H9 (cell line): Measurements from ENCODE around the gene TBC1D3K. TPM values are rescaled to one million over a fixed set of nuclear protein-coding genes. Genes with fewer than 3 reads are reported as not detected.
"Not testable (repeated sequence)": the region's sequence is repeated elsewhere in the genome, so short reads cannot be mapped to it uniquely, and the experiment has no call there.

Source experiments
- DNase-seq: peaks from one replicate; pipeline ENCODE4 v3.0.0-alpha.2; 2017
- H2AFZ ChIP-seq: one replicate; pipeline ENCODE4 v1.6.1; 2013; ENCODE audit warnings: mild to moderate bottlenecking, low read length, control low read depth, moderate library complexity
- H2AK5ac ChIP-seq: 2 replicates; pipeline ENCODE4 v1.6.1; 2013; ENCODE audit warnings: low read length, control low read depth, mixed read lengths; ENCODE audit not compliant: insufficient read length
- H2BK120ac ChIP-seq: one replicate; pipeline ENCODE4 v1.6.1; 2013; ENCODE audit warnings: low read depth, mild to moderate bottlenecking, low read length, control low read depth, inconsistent platforms; ENCODE audit not compliant: poor library complexity, severe bottlenecking
- H2BK12ac ChIP-seq: 2 replicates; pipeline ENCODE4 v1.6.1; 2013; ENCODE audit warnings: low read length, control low read depth, mixed read lengths, low read depth; ENCODE audit not compliant: insufficient read length
- H2BK15ac ChIP-seq: 2 replicates; pipeline ENCODE4 v1.6.1; 2013; ENCODE audit warnings: low read depth, low read length, control low read depth
- H2BK20ac ChIP-seq: one replicate; pipeline ENCODE4 v1.6.1; 2013; ENCODE audit warnings: low read depth, mild to moderate bottlenecking, low read length, control low read depth, inconsistent platforms; ENCODE audit not compliant: poor library complexity, severe bottlenecking
- H2BK5ac ChIP-seq: 2 replicates; pipeline ENCODE4 v1.6.1; 2013; ENCODE audit warnings: low read length, control low read depth, mixed read lengths; ENCODE audit not compliant: insufficient read length
- H3K14ac ChIP-seq: 2 replicates; pipeline ENCODE4 v1.6.1; 2013; ENCODE audit warnings: low read length, control low read depth; ENCODE audit not compliant: insufficient read depth
- H3K18ac ChIP-seq: 2 replicates; pipeline ENCODE4 v1.6.1; 2013; ENCODE audit warnings: low read depth, mild to moderate bottlenecking, mixed read lengths, low read length, control low read depth; ENCODE audit not compliant: insufficient read length
- H3K23ac ChIP-seq: 2 replicates; pipeline ENCODE4 v1.6.1; 2013; ENCODE audit warnings: low read length, control low read depth, mixed read lengths, low read depth; ENCODE audit not compliant: insufficient read length
- H3K23me2 ChIP-seq: 2 replicates; pipeline ENCODE4 v1.6.1; 2013; ENCODE audit warnings: low read depth, mild to moderate bottlenecking, mixed read lengths, low read length, control low read depth; ENCODE audit not compliant: insufficient read length, poor library complexity, severe bottlenecking
- H3K27ac ChIP-seq: 2 replicates; pipeline ENCODE4 v1.5.1; 2013; ENCODE audit warnings: low read length, control low read depth, mixed read lengths, low read depth; ENCODE audit not compliant: insufficient read length
- H3K27me3 ChIP-seq: 2 replicates; pipeline ENCODE4 v1.6.1; 2013; ENCODE audit warnings: low read length, control low read depth, inconsistent platforms; ENCODE audit not compliant: insufficient read depth
- H3K4ac ChIP-seq: 2 replicates; pipeline ENCODE4 v1.6.1; 2013; ENCODE audit warnings: low read depth, mild to moderate bottlenecking, control low read depth, inconsistent platforms, low read length, moderate library complexity
- H3K4me1 ChIP-seq: 2 replicates; pipeline ENCODE4 v1.6.1; 2013; ENCODE audit warnings: low read length, control low read depth, inconsistent platforms; ENCODE audit not compliant: insufficient read depth
- H3K4me2 ChIP-seq: 2 replicates; pipeline ENCODE4 v1.6.1; 2013; ENCODE audit warnings: low read length, control low read depth, mixed read lengths; ENCODE audit not compliant: insufficient read length, insufficient read depth
- H3K56ac ChIP-seq: 2 replicates; pipeline ENCODE4 v1.6.1; 2013; ENCODE audit warnings: low read depth, mild to moderate bottlenecking, mixed read lengths, low read length, control low read depth; ENCODE audit not compliant: insufficient read length
- H3K79me1 ChIP-seq: 2 replicates; pipeline ENCODE4 v1.6.1; 2013; ENCODE audit warnings: low read depth, mild to moderate bottlenecking, moderate library complexity, low read length, control low read depth, inconsistent platforms; ENCODE audit not compliant: insufficient read depth, poor library complexity, severe bottlenecking
- H3K79me2 ChIP-seq: 2 replicates; pipeline ENCODE4 v1.6.1; 2013; ENCODE audit warnings: low read length, control low read depth, inconsistent platforms; ENCODE audit not compliant: insufficient read depth
- H3K9ac ChIP-seq: 2 replicates; pipeline ENCODE4 v1.6.1; 2013; ENCODE audit warnings: low read length, control low read depth, mixed read lengths; ENCODE audit not compliant: insufficient read length; ENCODE audit errors: extremely low read depth
- H3K9me3 ChIP-seq: one replicate; pipeline ENCODE4 v1.6.1; 2013; ENCODE audit warnings: low read depth, low read length, inconsistent platforms; ENCODE audit not compliant: control insufficient read depth
- H3T11ph ChIP-seq: one replicate; pipeline ENCODE4 v1.6.1; 2013; ENCODE audit warnings: mild to moderate bottlenecking, low read length, control low read depth, inconsistent platforms
- H4K20me1 ChIP-seq: one replicate; pipeline ENCODE4 v1.6.1; 2013; ENCODE audit not compliant: control insufficient read depth, insufficient read length, insufficient read depth
- H4K5ac ChIP-seq: 2 replicates; pipeline ENCODE4 v1.6.1; 2013; ENCODE audit warnings: low read depth, mild to moderate bottlenecking, mixed read lengths, low read length, control low read depth; ENCODE audit not compliant: insufficient read length
- H4K8ac ChIP-seq: replicated peaks from 2 replicates; pipeline ENCODE4 v1.6.1; 2013; ENCODE audit warnings: low read length, control low read depth, mixed read lengths, low read depth; ENCODE audit not compliant: insufficient read length
- H4K91ac ChIP-seq: 2 replicates; pipeline ENCODE4 v1.6.1; 2013; ENCODE audit warnings: low read depth, mild to moderate bottlenecking, moderate library complexity, mixed read lengths, low read length, control low read depth; ENCODE audit not compliant: insufficient read length
- H3K27ac Mint-ChIP-seq, 3 experiments: 2 replicates in 2 of 3; 3 replicates in 1 of 3; pipeline ENCODE4 v1.8.0; 2020 to 2021; ENCODE audit warnings: mixed read lengths in 3 of 3, mild to moderate bottlenecking in 1 of 3, moderate library complexity in 1 of 3
- H3K27me3 Mint-ChIP-seq: 2 replicates; pipeline ENCODE4 v1.8.0; 2021; ENCODE audit warnings: low read depth, mild to moderate bottlenecking, moderate library complexity, mixed read lengths
- H3K36me3 Mint-ChIP-seq, 3 experiments: 2 replicates in 2 of 3; 3 replicates in 1 of 3; pipeline ENCODE4 v1.8.0; 2020 to 2021; ENCODE audit warnings: low read depth in 3 of 3, mixed read lengths in 3 of 3; ENCODE audit not compliant: insufficient read depth in 1 of 3
- H3K4me1 Mint-ChIP-seq, 2 experiments: 2 replicates each; pipeline ENCODE4 v1.8.0; 2020; ENCODE audit warnings: mixed read lengths in 2 of 2
- H3K4me3 Mint-ChIP-seq, 2 experiments: 2 replicates in 1 of 2; 3 replicates in 1 of 2; pipeline ENCODE4 v1.8.0; 2020 to 2021; ENCODE audit warnings: mild to moderate bottlenecking in 2 of 2, mixed read lengths in 2 of 2, moderate library complexity in 1 of 2
- H3K9me3 Mint-ChIP-seq, 2 experiments: 2 replicates in 1 of 2; 3 replicates in 1 of 2; pipeline ENCODE4 v1.8.0; 2020; ENCODE audit warnings: mild to moderate bottlenecking in 2 of 2, mixed read lengths in 2 of 2, moderate library complexity in 1 of 2
- WGBS: extraction: QIAGEN DNeasy Blood & Tissue Kit; methylation state at CpG from one replicate; pipeline ENCODE4 v1.1.7; 2013; ENCODE audit warnings: missing lambda C conversion rate, low lambda C conversion rate, mixed read lengths; ENCODE audit not compliant: insufficient read length; ENCODE audit errors: extremely low coverage; 5-methylcytosine and 5-hydroxymethylcytosine counted together
- total RNA-seq: library from RNA; stranded (reverse); gene quantifications from 2 replicates; pipeline ENCODE4 v1.2.1, GENCODE V29; 2021
- TF ChIP-seq, protein P1 (sequence below): fragments of 200-600 bp; sonication (generic); conservative IDR thresholded peaks from 3 replicates; pipeline ENCODE4 v1.8.0; 2021; ENCODE audit warnings: antibody characterized with exemption, mild to moderate bottlenecking

TBC1D3K gene
- total RNA-seq, 1 experiment from 2014 or later = not detected

DNA sequence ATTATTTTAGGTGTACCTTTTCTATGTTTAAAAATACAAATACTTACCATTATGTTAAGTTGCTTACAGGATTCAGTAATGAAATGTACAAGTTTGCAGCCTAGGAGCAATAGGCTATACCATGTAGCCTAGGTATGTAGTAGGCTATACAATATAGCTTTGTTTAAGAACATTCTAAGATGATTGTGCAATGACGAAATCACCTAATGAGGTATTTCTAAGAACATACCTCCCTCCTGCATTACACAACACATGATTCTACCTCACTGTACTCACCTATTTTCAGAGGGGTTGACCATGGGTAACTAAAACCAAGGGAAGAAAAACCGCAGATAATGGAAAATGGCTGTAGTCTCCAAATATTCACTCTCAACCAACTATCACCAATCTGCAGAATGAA lies 35.3 kb upstream of the TBC1D3K start:
- H3K56ac ChIP-seq = no peak overlapping the region
- no peak overlapping the region for H3K4ac ChIP-seq
- no peak overlapping the region for H4K5ac ChIP-seq
- no peak overlapping the region for H3K14ac ChIP-seq
- H3K27me3 ChIP-seq = no peaks in the 10 kb centered on the region
- Mint-ChIP-seq H3K9me3 (no peaks in the 10 kb centered on the region), H3K36me3 (no peaks in the 10 kb centered on the region), H3K27ac (no peak overlapping the region), H3K4me3 (no peak overlapping the region), H3K4me1 (peaks cover 7 to 8% of the 10 kb centered on the region in 2 experiments), H3K27me3 (no peaks in the 10 kb centered on the region)
- WGBS = no CpG with 5 or more reads among the region's 2 CpGs
- no peak overlapping the region for H2AFZ ChIP-seq
- no peak overlapping the region for H3K9ac ChIP-seq
- no peak overlapping the region for H2BK5ac ChIP-seq
- no peak overlapping the region for H3K27ac ChIP-seq
- no peaks in the 10 kb centered on the region for H4K20me1 ChIP-seq
- H3K79me2 ChIP-seq = no peaks in the 10 kb centered on the region
- no peak overlapping the region for H2BK120ac ChIP-seq
- no peak overlapping the region for H2BK12ac ChIP-seq
- H3K9me3 ChIP-seq = no peaks in the 10 kb centered on the region
- no peaks in the 10 kb centered on the region for H3K23me2 ChIP-seq
- H2BK15ac ChIP-seq = no peak overlapping the region
- H2AK5ac ChIP-seq = no peak overlapping the region
- H3T11ph ChIP-seq = no peak overlapping the region
- no peak overlapping the region for H4K8ac ChIP-seq
- no peak overlapping the region for H3K23ac ChIP-seq
- no peak overlapping the region for H3K18ac ChIP-seq
- no peaks in the 10 kb centered on the region for H3K79me1 ChIP-seq
- H3K4me1 ChIP-seq = no peaks in the 10 kb centered on the region
- no peak overlapping the region for H4K91ac ChIP-seq
- TF ChIP-seq, protein P1, sequence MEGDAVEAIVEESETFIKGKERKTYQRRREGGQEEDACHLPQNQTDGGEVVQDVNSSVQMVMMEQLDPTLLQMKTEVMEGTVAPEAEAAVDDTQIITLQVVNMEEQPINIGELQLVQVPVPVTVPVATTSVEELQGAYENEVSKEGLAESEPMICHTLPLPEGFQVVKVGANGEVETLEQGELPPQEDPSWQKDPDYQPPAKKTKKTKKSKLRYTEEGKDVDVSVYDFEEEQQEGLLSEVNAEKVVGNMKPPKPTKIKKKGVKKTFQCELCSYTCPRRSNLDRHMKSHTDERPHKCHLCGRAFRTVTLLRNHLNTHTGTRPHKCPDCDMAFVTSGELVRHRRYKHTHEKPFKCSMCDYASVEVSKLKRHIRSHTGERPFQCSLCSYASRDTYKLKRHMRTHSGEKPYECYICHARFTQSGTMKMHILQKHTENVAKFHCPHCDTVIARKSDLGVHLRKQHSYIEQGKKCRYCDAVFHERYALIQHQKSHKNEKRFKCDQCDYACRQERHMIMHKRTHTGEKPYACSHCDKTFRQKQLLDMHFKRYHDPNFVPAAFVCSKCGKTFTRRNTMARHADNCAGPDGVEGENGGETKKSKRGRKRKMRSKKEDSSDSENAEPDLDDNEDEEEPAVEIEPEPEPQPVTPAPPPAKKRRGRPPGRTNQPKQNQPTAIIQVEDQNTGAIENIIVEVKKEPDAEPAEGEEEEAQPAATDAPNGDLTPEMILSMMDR = no peak
- DNase-seq = no peak
- H3K4me2 ChIP-seq = no peak overlapping the region
- H2BK20ac ChIP-seq = no peak overlapping the region

DNA sequence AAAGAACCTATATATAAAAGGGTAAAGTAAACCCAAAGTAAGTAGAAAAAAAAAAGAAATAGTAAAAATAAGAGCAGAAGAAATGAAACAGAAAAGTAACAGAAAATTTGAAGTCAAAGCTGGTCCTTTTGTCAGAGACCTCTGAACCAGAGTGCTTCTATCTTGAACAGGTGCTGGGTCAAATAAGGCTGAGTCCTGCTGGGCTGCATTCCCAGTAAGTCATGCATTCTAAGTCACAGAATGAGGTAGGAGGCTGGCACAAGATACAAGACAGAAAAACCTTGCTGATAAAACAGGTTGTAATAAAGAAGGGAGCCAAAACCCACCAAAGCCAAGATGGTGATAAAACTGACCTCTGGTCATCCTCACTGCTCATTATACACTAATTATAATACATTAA lies 27.3 kb upstream of the TBC1D3K start:
- H3K18ac ChIP-seq, H3K79me1 ChIP-seq, H4K5ac ChIP-seq, H3K9me3 ChIP-seq, H2BK120ac ChIP-seq, H3K4me1 Mint-ChIP-seq, H2BK12ac ChIP-seq, H2BK5ac ChIP-seq, H3K27ac ChIP-seq, H2AFZ ChIP-seq, H3K27me3 ChIP-seq, H2BK15ac ChIP-seq, H2BK20ac ChIP-seq, H3K79me2 ChIP-seq, H3K27ac Mint-ChIP-seq, DNase-seq, H3K4me1 ChIP-seq, H3K4me3 Mint-ChIP-seq, H3K23ac ChIP-seq, H2AK5ac ChIP-seq, H3K27me3 Mint-ChIP-seq, H3K4me2 ChIP-seq, H4K20me1 ChIP-seq, H4K91ac ChIP-seq, H3K9me3 Mint-ChIP-seq, H3K23me2 ChIP-seq, H3K4ac ChIP-seq, H4K8ac ChIP-seq, H3K36me3 Mint-ChIP-seq, H3K14ac ChIP-seq, H3T11ph ChIP-seq, H3K56ac ChIP-seq, H3K9ac ChIP-seq: not testable (repeated sequence)
